Fibroblast of lung (primary cell): ENCODE results near the gene GPR25. TPM values are rescaled to one million over a fixed set of nuclear protein-coding genes. Genes with fewer than 3 reads are reported as not detected.

Experiments
- DNase-seq, 2 donors: peaks; one replicate each; pipeline versions ENCODE4 v3.0.0 to v3.0.0-alpha.2; 2010; ENCODE audit warnings: low read depth in 2 of 2
- H2AFZ ChIP-seq: 2 replicates; pipeline ENCODE4 v1.5.1; 2012; ENCODE audit warnings: low read length, control low read depth, inconsistent platforms
- H3K27ac ChIP-seq: 2 replicates; pipeline ENCODE4 v1.5.1; 2011; ENCODE audit warnings: low read length, control low read depth; ENCODE audit not compliant: insufficient read depth
- H3K27me3 ChIP-seq: 2 replicates; pipeline ENCODE4 v1.5.1; 2011; ENCODE audit warnings: mild to moderate bottlenecking, low read length; ENCODE audit not compliant: control insufficient read depth, insufficient read depth
- H3K36me3 ChIP-seq: 2 replicates; pipeline ENCODE4 v1.5.1; 2011; ENCODE audit warnings: low read length; ENCODE audit not compliant: control insufficient read depth, insufficient read depth
- H3K4me1 ChIP-seq: 2 replicates; pipeline ENCODE4 v1.5.1; 2011; ENCODE audit warnings: low read length; ENCODE audit not compliant: control insufficient read depth, insufficient read depth; ENCODE audit errors: extremely low read depth
- H3K4me2 ChIP-seq: 2 replicates; pipeline ENCODE4 v1.5.1; 2011; ENCODE audit warnings: low read length, control low read depth; ENCODE audit not compliant: insufficient read depth; ENCODE audit errors: extremely low read depth
- H3K4me3 ChIP-seq, 4 experiments: fragments of 200-600 bp in 1 of 4; sonication (generic) in 1 of 4; replicated peaks in 1 of 4; 2 replicates each; pipeline ENCODE4 v1.5.1; 2011 to 2016; ENCODE audit warnings: low read length in 4 of 4, low read depth in 3 of 4, mild to moderate bottlenecking in 3 of 4, control low read depth in 2 of 4, inconsistent platforms in 1 of 4, mixed read lengths in 1 of 4; ENCODE audit not compliant: insufficient read depth in 1 of 4; ENCODE audit errors: control extremely low read depth in 1 of 4
- H3K79me2 ChIP-seq: 2 replicates; pipeline ENCODE4 v1.5.1; 2012; ENCODE audit warnings: mild to moderate bottlenecking, low read length, inconsistent platforms; ENCODE audit not compliant: control insufficient read depth, insufficient read depth
- H3K9ac ChIP-seq: 2 replicates; pipeline ENCODE4 v1.5.1; 2011; ENCODE audit warnings: mild to moderate bottlenecking, low read length, control low read depth; ENCODE audit not compliant: insufficient read depth
- H3K9me3 ChIP-seq: 2 replicates; pipeline ENCODE4 v1.5.1; 2012; ENCODE audit warnings: low read depth, low read length; ENCODE audit not compliant: control insufficient read depth, insufficient read depth
- H4K20me1 ChIP-seq: 2 replicates; pipeline ENCODE4 v1.5.1; 2011; ENCODE audit warnings: low read length; ENCODE audit not compliant: control insufficient read depth, insufficient read depth; ENCODE audit errors: extremely low read depth
- CTCF ChIP-seq, 2 donors: IDR thresholded peaks in 1 of 2; conservative IDR thresholded peaks in 1 of 2; 1 replicate in 1 of 2; 2 replicates in 1 of 2; pipeline ENCODE4 v1.5.1; 2011 to 2012; ENCODE audit warnings: low read length in 2 of 2, control low read depth in 1 of 2, inconsistent platforms in 1 of 2, low read depth in 1 of 2, mild to moderate bottlenecking in 1 of 2
- EZH2 ChIP-seq: IDR thresholded peaks from 2 replicates; pipeline ENCODE4 v1.5.1; 2012; ENCODE audit warnings: low read length, control low read depth, mild to moderate bottlenecking; ENCODE audit errors: missing control alignments
- polyA plus RNA-seq, 2 donors: library from polyadenylated mRNA; depleted of rRNA in 1 of 2; stranded (reverse) in 1 of 2; unstranded in 1 of 2; fragments of >200 nt; gene quantifications; 2 replicates each; pipeline ENCODE4 v1.2.1, GENCODE V29; 2011 to 2012; ENCODE audit warnings: missing spikeins in 1 of 2
- total RNA-seq: library from RNA; depleted of rRNA; stranded (reverse); fragments of >200 nt; gene quantifications from 2 replicates; pipeline ENCODE4 v1.2.1, GENCODE V29; 2014

GPR25 gene
- total and polyA plus RNA-seq, 2 donors (not counting 1 experiment from before 2014, with no cell fraction given), result not detected

- no peak for DNase-seq
- Histone ChIP-seq H3K79me2 (no peaks in the 10 kb centered on the region), H2AFZ (no peak overlapping the region), H3K4me3 (no peak overlapping the region), H3K4me2 (no peak overlapping the region), H3K27ac (no peak overlapping the region), H3K9ac (no peak overlapping the region), H3K9me3 (no peaks in the 10 kb centered on the region), H3K27me3 (peaks cover 5% of the 10 kb centered on the region), H3K4me1 (no peaks in the 10 kb centered on the region), H3K36me3 (no peaks in the 10 kb centered on the region), H4K20me1 (no peaks in the 10 kb centered on the region)
- no peak for TF ChIP-seq CTCF (conservative IDR thresholded peaks at IDR 0.05 in 1 of 2, IDR thresholded peaks at IDR 0.05 in 1 of 2; ENCODE audit: low read depth in 1 of 2, low read length in 2 of 2)
- no peak for TF ChIP-seq EZH2
Observed at GRCh38 chr1:200904772-200905171, 32.0 kb downstream of the GPR25 start.

GRCh38 chr1:200905411-200906052 is 32.8 kb downstream of the GPR25 start:
- peak in 1 of 2 donors; percentile 59 for DNase-seq
- no peaks in the 10 kb centered on the region for H3K79me2 ChIP-seq
- no peak overlapping the region for H3K4me2 ChIP-seq
- no peak overlapping the region for H3K27ac ChIP-seq
- H3K4me1 ChIP-seq, result no peaks in the 10 kb centered on the region
- H3K9ac ChIP-seq, result no peak overlapping the region
- H3K36me3 ChIP-seq, result no peaks in the 10 kb centered on the region
- TF ChIP-seq CTCF (conservative IDR thresholded peaks at IDR 0.05 in 1 of 2, IDR thresholded peaks at IDR 0.05 in 1 of 2; ENCODE audit: low read depth in 1 of 2, low read length in 2 of 2) (no peak), EZH2 (no peak)
- H4K20me1 ChIP-seq, result no peaks in the 10 kb centered on the region
- H2AFZ ChIP-seq, result no peak overlapping the region
- no peaks in the 10 kb centered on the region for H3K9me3 ChIP-seq
- H3K4me3 ChIP-seq, result no peak overlapping the region
- peaks cover 5% of the 10 kb centered on the region for H3K27me3 ChIP-seq

- DNase-seq, result no peak
- TF ChIP-seq CTCF (conservative IDR thresholded peaks at IDR 0.05 in 1 of 2, IDR thresholded peaks at IDR 0.05 in 1 of 2; ENCODE audit: low read depth in 1 of 2, low read length in 2 of 2), result no peak
- TF ChIP-seq EZH2, result no peak
- Histone ChIP-seq H3K27me3 (peaks cover 5% of the 10 kb centered on the region), H3K9ac (no peak overlapping the region), H3K4me3 (no peak overlapping the region), H3K79me2 (no peaks in the 10 kb centered on the region), H3K27ac (no peak overlapping the region), H3K9me3 (no peaks in the 10 kb centered on the region), H3K4me2 (no peak overlapping the region), H3K4me1 (no peaks in the 10 kb centered on the region), H4K20me1 (no peaks in the 10 kb centered on the region), H2AFZ (no peak overlapping the region), H3K36me3 (no peaks in the 10 kb centered on the region)
Observed at GRCh38 chr1:200906491-200906890, 33.7 kb downstream of the GPR25 start.
